K562 (cell line): ENCODE data around the gene RNF113B. TPM values are rescaled to one million over a fixed set of nuclear protein-coding genes. Genes with fewer than 3 reads are reported as not detected.

ENCODE experiments used
- ELK3 ChIP-seq: fragments of 450-650 bp; formaldehyde crosslinking; IDR thresholded peaks from 2 replicates; pipeline ENCODE4 v1.4.0; 2020; ENCODE audit warnings: mild to moderate bottlenecking
- ZNF57 ChIP-seq: fragments of 450-650 bp; formaldehyde crosslinking; IDR thresholded peaks from 2 replicates; pipeline ENCODE4 v1.4.0; 2020; ENCODE audit warnings: mild to moderate bottlenecking, moderate library complexity
- polyA plus RNA-seq, 8 experiments: library from polyadenylated mRNA; depleted of rRNA in 4 of 8; stranded (reverse) in 5 of 8; unstranded in 3 of 8; fragments of >200 nt; fragmentation: Nextera tagmentation in 2 of 8; fragmentation: Illumina TruSeq in 1 of 8; extraction: Ambion mirVana in 2 of 8; extraction: Trizol in 1 of 8; gene quantifications; 2 replicates each; pipeline versions ENCODE4 v1.2.1 to v1.2.3, GENCODE V29; 2011 to 2014; ENCODE audit warnings: inconsistent platforms in 1 of 8, missing spikeins in 1 of 8
- total RNA-seq, 7 experiments: library from RNA; depleted of rRNA in 6 of 7; stranded (reverse); fragments of >200 nt in 6 of 7; fragmentation: Illumina TruSeq in 2 of 7; extraction: Trizol in 2 of 7; gene quantifications; 2 replicates each; pipeline versions ENCODE4 v1.2.1 to v1.2.3, GENCODE V29; 2011 to 2021; ENCODE audit warnings: low replicate concordance in 1 of 7
- TF ChIP-seq, protein P1 (sequence below): fragments of 200-600 bp; sonication (generic); IDR thresholded peaks from one replicate; pipeline ENCODE4 v1.6.1; 2012; ENCODE audit warnings: mild to moderate bottlenecking, low read depth, low read length, inconsistent platforms

Gene RNF113B
- total and polyA plus RNA-seq, 9 of the 15 experiments (the other 6 are each of a cell fraction or from before 2014, with no cell fraction given), result 0.09 TPM; not detected in 8

GRCh38 chr13:98158172-98158899, 18.7 kb downstream of the RNF113B start (continued):
- TF ChIP-seq, protein P1, sequence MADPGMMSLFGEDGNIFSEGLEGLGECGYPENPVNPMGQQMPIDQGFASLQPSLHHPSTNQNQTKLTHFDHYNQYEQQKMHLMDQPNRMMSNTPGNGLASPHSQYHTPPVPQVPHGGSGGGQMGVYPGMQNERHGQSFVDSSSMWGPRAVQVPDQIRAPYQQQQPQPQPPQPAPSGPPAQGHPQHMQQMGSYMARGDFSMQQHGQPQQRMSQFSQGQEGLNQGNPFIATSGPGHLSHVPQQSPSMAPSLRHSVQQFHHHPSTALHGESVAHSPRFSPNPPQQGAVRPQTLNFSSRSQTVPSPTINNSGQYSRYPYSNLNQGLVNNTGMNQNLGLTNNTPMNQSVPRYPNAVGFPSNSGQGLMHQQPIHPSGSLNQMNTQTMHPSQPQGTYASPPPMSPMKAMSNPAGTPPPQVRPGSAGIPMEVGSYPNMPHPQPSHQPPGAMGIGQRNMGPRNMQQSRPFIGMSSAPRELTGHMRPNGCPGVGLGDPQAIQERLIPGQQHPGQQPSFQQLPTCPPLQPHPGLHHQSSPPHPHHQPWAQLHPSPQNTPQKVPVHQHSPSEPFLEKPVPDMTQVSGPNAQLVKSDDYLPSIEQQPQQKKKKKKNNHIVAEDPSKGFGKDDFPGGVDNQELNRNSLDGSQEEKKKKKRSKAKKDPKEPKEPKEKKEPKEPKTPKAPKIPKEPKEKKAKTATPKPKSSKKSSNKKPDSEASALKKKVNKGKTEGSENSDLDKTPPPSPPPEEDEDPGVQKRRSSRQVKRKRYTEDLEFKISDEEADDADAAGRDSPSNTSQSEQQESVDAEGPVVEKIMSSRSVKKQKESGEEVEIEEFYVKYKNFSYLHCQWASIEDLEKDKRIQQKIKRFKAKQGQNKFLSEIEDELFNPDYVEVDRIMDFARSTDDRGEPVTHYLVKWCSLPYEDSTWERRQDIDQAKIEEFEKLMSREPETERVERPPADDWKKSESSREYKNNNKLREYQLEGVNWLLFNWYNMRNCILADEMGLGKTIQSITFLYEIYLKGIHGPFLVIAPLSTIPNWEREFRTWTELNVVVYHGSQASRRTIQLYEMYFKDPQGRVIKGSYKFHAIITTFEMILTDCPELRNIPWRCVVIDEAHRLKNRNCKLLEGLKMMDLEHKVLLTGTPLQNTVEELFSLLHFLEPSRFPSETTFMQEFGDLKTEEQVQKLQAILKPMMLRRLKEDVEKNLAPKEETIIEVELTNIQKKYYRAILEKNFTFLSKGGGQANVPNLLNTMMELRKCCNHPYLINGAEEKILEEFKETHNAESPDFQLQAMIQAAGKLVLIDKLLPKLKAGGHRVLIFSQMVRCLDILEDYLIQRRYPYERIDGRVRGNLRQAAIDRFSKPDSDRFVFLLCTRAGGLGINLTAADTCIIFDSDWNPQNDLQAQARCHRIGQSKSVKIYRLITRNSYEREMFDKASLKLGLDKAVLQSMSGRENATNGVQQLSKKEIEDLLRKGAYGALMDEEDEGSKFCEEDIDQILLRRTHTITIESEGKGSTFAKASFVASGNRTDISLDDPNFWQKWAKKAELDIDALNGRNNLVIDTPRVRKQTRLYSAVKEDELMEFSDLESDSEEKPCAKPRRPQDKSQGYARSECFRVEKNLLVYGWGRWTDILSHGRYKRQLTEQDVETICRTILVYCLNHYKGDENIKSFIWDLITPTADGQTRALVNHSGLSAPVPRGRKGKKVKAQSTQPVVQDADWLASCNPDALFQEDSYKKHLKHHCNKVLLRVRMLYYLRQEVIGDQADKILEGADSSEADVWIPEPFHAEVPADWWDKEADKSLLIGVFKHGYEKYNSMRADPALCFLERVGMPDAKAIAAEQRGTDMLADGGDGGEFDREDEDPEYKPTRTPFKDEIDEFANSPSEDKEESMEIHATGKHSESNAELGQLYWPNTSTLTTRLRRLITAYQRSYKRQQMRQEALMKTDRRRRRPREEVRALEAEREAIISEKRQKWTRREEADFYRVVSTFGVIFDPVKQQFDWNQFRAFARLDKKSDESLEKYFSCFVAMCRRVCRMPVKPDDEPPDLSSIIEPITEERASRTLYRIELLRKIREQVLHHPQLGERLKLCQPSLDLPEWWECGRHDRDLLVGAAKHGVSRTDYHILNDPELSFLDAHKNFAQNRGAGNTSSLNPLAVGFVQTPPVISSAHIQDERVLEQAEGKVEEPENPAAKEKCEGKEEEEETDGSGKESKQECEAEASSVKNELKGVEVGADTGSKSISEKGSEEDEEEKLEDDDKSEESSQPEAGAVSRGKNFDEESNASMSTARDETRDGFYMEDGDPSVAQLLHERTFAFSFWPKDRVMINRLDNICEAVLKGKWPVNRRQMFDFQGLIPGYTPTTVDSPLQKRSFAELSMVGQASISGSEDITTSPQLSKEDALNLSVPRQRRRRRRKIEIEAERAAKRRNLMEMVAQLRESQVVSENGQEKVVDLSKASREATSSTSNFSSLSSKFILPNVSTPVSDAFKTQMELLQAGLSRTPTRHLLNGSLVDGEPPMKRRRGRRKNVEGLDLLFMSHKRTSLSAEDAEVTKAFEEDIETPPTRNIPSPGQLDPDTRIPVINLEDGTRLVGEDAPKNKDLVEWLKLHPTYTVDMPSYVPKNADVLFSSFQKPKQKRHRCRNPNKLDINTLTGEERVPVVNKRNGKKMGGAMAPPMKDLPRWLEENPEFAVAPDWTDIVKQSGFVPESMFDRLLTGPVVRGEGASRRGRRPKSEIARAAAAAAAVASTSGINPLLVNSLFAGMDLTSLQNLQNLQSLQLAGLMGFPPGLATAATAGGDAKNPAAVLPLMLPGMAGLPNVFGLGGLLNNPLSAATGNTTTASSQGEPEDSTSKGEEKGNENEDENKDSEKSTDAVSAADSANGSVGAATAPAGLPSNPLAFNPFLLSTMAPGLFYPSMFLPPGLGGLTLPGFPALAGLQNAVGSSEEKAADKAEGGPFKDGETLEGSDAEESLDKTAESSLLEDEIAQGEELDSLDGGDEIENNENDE, result no peak
- no peak for TF ChIP-seq ZNF57
- TF ChIP-seq ELK3, result no peak
